GM12801 (cell line): ENCODE results near the gene ZNF587.

Experiments
- TF ChIP-seq, protein P1 (sequence below): IDR thresholded peaks from one replicate; pipeline ENCODE4 v1.5.1; 2011; ENCODE audit warnings: control low read depth; ENCODE audit not compliant: insufficient read length; ENCODE audit errors: extremely low read depth

The ZNF587 gene

DNA sequence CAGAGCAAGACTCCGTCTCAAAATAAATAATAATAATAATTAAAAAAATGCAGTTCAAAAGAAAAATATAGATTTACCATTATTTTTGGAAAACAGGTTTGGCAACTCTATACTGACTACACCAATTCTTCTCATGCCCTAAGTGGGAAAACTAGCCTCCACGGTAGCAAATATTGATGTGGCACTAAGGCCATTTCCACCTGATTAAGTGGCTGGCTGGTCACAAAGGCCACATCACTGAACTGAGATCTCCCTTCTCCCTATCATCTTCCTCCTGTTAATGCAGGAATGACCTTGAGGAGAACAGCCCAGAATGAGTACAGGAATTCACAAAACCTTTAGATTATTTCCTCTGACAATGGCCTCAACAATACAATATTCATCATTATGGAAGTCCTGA lies 20.6 kb downstream of the ZNF587 start:
- TF ChIP-seq, protein P1, sequence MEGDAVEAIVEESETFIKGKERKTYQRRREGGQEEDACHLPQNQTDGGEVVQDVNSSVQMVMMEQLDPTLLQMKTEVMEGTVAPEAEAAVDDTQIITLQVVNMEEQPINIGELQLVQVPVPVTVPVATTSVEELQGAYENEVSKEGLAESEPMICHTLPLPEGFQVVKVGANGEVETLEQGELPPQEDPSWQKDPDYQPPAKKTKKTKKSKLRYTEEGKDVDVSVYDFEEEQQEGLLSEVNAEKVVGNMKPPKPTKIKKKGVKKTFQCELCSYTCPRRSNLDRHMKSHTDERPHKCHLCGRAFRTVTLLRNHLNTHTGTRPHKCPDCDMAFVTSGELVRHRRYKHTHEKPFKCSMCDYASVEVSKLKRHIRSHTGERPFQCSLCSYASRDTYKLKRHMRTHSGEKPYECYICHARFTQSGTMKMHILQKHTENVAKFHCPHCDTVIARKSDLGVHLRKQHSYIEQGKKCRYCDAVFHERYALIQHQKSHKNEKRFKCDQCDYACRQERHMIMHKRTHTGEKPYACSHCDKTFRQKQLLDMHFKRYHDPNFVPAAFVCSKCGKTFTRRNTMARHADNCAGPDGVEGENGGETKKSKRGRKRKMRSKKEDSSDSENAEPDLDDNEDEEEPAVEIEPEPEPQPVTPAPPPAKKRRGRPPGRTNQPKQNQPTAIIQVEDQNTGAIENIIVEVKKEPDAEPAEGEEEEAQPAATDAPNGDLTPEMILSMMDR, result no peak

DNA sequence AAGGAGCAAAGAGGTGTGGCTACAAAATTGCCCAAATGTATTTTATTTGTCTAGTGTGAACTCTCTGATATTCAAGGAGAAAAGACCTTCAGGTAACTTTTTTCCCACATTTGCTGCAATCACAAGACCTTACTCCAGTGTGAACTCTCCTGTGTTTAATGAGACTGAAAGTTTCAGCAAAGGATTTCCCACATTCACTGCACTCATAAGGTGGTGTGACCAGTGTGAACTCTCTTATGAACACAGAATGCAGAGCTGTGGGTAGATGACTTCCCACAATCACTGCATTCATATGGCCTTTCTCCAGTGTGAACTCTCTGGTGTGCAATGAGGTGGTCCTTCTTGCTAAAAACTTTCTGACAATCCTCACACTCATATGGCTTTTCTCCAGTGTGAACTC lies 22.8 kb downstream of the ZNF587 start:
- TF ChIP-seq, protein P1, result no peak

DNA sequence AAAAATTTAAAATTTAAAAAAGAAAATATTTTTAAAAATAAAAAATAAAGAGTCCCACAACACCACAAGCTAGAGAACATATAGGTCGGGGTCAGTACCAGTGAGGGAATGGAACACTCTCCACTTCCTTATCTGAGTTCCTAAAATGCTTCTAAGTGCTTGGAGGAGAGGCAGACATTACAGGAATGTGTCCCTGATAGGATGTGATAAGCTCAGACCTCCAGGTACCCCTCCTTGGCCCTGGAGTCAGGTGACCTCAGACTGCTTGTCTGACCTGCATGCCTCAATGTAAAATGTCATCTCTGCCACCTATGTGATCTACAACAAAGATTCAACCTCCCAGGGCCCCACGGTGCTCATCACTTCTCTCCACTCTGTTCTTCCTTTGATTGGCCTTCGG lies 36.4 kb downstream of the ZNF587 start:
- TF ChIP-seq, protein P1, result no peak

DNA sequence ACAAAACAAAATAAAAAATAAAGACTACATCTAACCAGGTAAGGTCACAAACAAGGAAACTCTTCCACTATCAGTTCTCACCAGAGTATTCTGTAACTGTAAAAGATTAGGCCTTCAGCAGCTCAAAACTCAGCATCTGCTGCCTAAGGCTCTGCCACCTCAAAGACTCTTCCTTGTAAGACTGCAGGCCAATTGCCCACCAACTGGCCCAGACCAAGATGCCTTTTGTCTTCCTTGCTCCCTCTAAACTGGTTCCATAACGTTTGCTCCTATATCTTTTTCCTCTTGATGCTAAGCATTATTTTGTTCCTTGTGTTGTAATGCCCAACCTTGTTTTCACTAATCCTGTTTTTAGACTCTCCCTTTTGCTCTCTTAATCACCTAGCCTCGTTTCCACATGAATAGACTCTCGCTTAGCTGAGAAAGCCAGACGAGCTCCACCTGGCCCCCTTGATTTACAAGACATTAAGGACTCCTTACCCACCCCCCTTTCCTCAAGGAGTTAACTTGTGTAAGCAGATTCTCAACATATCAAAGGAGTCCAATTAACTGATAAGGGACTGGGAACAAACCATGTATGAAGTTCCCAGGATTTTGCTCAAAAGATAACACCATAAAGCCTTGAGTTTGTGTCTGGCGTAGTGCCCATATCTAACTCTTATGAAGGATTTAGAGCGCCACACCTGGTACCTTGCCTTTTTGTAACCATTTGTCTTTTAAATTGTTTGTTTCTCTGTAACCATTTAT lies 37.7 kb downstream of the ZNF587 start:
- TF ChIP-seq, protein P1, result no peak

DNA sequence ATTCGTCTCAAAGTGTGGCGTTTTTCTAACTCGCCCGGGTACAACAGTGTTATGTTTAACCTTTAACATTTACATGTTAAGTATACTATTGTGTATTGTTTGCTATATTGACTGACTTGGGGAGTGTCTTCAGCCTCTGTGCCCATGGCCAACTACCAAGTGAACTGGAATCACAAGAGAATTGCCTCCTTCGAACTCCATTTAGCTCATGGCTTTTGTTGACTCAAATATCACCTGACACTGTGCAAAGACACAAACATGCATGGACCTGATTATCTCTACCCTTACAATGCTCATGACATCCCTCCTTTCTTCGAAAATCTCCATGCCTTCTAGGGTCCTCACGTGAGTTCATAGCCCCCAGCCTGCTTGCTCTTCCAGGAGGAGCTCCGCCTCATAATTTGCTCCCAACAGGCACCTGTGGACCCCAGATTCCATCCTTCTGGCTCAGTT lies 38.5 kb downstream of the ZNF587 start:
- TF ChIP-seq, protein P1, result no peak

DNA sequence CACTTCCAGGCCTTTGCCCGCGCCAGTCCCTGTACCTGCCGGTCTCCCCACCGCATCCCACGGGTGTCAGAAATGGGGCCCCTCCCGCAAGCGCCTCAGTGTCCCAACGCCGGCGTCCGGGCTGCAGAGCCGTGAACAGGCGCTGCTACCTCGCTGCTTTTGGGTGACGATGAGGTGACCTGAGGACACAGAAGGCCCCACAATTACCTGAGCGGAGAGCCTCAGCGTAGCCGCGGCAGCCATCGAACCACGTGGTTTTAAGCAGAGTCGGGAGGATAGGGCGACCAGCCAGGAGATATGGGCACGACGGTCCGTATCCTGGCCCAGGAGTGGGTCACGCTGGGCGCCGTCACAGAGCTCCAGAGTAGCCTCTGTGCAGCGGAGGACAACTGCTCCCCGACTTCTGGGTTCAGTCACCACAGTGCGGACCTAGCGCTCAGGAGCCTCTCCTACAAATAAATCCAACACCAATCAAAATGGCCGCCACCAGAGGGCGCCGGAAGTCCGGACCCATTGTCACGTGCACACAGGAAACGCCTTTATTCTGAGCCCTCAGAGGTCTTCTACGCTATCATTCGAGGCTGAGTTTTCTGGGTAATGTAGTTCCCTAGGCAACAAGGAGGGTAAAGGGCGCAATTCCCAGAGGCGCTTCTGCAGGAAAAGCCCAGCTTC lies 39.0 kb downstream of the ZNF587 start, which contains the start of gene ZNF814:
Gene ZNF814 (minus strand): TSS at position 478 of the 672 bp plus-strand sequence. CDS start 235 bp downstream, at position 243.
- TF ChIP-seq, protein P1, result no peak

DNA sequence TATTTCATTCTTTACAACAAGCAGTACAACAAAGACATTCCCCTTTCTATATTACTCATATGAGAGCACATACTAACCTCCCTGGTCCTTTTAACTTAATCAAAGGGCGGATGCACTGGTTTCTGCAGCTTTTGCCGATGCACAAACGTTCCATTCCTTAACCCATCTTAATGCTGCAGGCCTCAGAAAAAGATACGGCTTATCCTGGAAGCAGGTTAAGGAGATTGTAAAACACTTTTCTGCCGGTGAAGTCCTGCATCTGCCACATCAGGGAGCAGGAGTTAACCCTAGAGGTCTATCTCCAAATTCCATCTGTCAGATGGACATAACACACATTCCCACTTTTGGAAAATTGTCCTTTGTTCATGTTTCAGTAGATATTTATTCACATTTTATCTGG lies 50.7 kb downstream of the ZNF587 start:
- TF ChIP-seq, protein P1, result no peak
